DMS114 treated with DMSO at 0.1 percent for 48 hours (cell line): Measurements from ENCODE around the gene PUDP.
"Not testable (repeated sequence)": the region's sequence is repeated elsewhere in the genome, so short reads cannot be mapped to it uniquely, and the experiment has no call there.

Experiments used
- DNase-seq: peaks from one replicate; lab custom pipeline; 2025; ENCODE audit not compliant: unreplicated experiment; lab: John Stamatoyannopoulos, UW

PUDP gene

GRCh38 chrX:7110821-7111276, 37.1 kb downstream of the PUDP start:
- DNase-seq = no peak

GRCh38 chrX:7109838-7110793, 37.8 kb downstream of the PUDP start:
- DNase-seq = no peak

GRCh38 chrX:7109049-7109531, 38.9 kb downstream of the PUDP start:
- no peak for DNase-seq

- no peak for DNase-seq
Measured at GRCh38 chrX:7108030-7108429, 39.9 kb downstream of the PUDP start.

- DNase-seq = no peak
Measured at GRCh38 chrX:7106649-7107048, 41.3 kb downstream of the PUDP start.

GRCh38 chrX:7102119-7102518, 45.8 kb downstream of the PUDP start:
- no peak for DNase-seq

- DNase-seq = no peak
Measured at GRCh38 chrX:7100022-7100421, 47.9 kb downstream of the PUDP start.

- not testable (repeated sequence) for DNase-seq
Measured at GRCh38 chrX:7095657-7096056, 52.3 kb downstream of the PUDP start.

GRCh38 chrX:7093305-7093704, 54.6 kb downstream of the PUDP start:
- DNase-seq = no peak

GRCh38 chrX:7092543-7092942, 55.4 kb downstream of the PUDP start:
- no peak for DNase-seq

- DNase-seq = no peak
Measured at GRCh38 chrX:7091923-7092322, 56.0 kb downstream of the PUDP start.

GRCh38 chrX:7090641-7091040, 57.3 kb downstream of the PUDP start:
- DNase-seq = no peak

- DNase-seq = no peak
Measured at GRCh38 chrX:7088968-7089615, 58.9 kb downstream of the PUDP start.

- no peak for DNase-seq
Measured at GRCh38 chrX:7086384-7086783, 61.6 kb downstream of the PUDP start.

GRCh38 chrX:7085879-7086278, 62.1 kb downstream of the PUDP start:
- DNase-seq = no peak

GRCh38 chrX:7084841-7085240, 63.1 kb downstream of the PUDP start:
- DNase-seq = no peak

GRCh38 chrX:7083468-7084396, 64.2 kb downstream of the PUDP start:
- no peak for DNase-seq

GRCh38 chrX:7083021-7083420, 64.9 kb downstream of the PUDP start:
- no peak for DNase-seq

GRCh38 chrX:7082556-7082955, 65.4 kb downstream of the PUDP start:
- DNase-seq = no peak

GRCh38 chrX:7077241-7078230, 70.4 kb downstream of the PUDP start:
- DNase-seq = no peak
